GM23338 (cell line): ENCODE measurements around the gene ECE2. TPM values are rescaled to one million over a fixed set of nuclear protein-coding genes. Genes with fewer than 3 reads are reported as not detected.
A peak's percentile ranks its signal among the peaks of the same experiment; 100 is the strongest.

Experiments
- ATAC-seq: fragments of 200-7000 bp; cut with Tn5 transposase; 3 replicates; pipeline ENCODE4 v1.9.1; 2020
- DNase-seq: peaks from one replicate; pipeline ENCODE4 v3.0.0-alpha.2; 2015; ENCODE audit warnings: low spot score
- H2AFZ ChIP-seq: fragments of 200-600 bp; sonication (generic); 2 replicates; pipeline ENCODE4 v1.8.0; 2016; ENCODE audit warnings: antibody characterized with exemption, mild to moderate bottlenecking, moderate library complexity
- H3F3A ChIP-seq: fragments of 200-600 bp; sonication (generic); replicated peaks from 2 replicates; pipeline ENCODE4 v1.8.0; 2017; ENCODE audit warnings: antibody characterized with exemption, mixed run types, low read depth
- H3K27ac ChIP-seq: fragments of 200-600 bp; sonication (generic); 2 replicates; pipeline ENCODE4 v1.6.1; 2016; ENCODE audit warnings: low read depth
- H3K27me3 ChIP-seq: fragments of 200-600 bp; sonication (generic); 2 replicates; pipeline ENCODE4 v1.8.0; 2016; ENCODE audit warnings: mild to moderate bottlenecking, mixed run types, moderate library complexity; ENCODE audit not compliant: insufficient read depth
- H3K36me3 ChIP-seq: fragments of 200-600 bp; sonication (generic); 2 replicates; pipeline ENCODE4 v1.8.0; 2016; ENCODE audit warnings: mild to moderate bottlenecking; ENCODE audit not compliant: insufficient read depth
- H3K4me1 ChIP-seq: fragments of 200-600 bp; sonication (generic); 2 replicates; pipeline ENCODE4 v1.8.0; 2016; ENCODE audit warnings: mild to moderate bottlenecking, moderate library complexity; ENCODE audit not compliant: insufficient read depth
- H3K4me2 ChIP-seq: fragments of 200-600 bp; sonication (generic); 2 replicates; pipeline ENCODE4 v1.7.1; 2017; ENCODE audit warnings: mixed run types
- H3K4me3 ChIP-seq: fragments of 200-600 bp; sonication (generic); 2 replicates; pipeline ENCODE4 v1.6.1; 2016; ENCODE audit warnings: mixed run types
- H3K79me2 ChIP-seq: fragments of 200-600 bp; sonication (generic); replicated peaks from 2 replicates; pipeline ENCODE4 v1.8.0; 2017; ENCODE audit warnings: mild to moderate bottlenecking; ENCODE audit not compliant: insufficient read depth
- H3K9me2 ChIP-seq: fragments of 200-600 bp; sonication (generic); 2 replicates; pipeline ENCODE4 v1.8.0; 2017; ENCODE audit not compliant: insufficient read depth
- H4K20me1 ChIP-seq: fragments of 200-600 bp; sonication (generic); replicated peaks from 2 replicates; pipeline ENCODE4 v1.8.0; 2017; ENCODE audit warnings: mild to moderate bottlenecking; ENCODE audit not compliant: insufficient read depth
- H3K27ac Mint-ChIP-seq: 2 replicates; pipeline ENCODE4 v1.8.0; 2020; ENCODE audit warnings: inconsistent platforms, mild to moderate bottlenecking, moderate library complexity, mixed read lengths
- H3K27me3 Mint-ChIP-seq: 3 replicates; pipeline ENCODE4 v1.8.0; 2022; ENCODE audit warnings: low read depth, mild to moderate bottlenecking, moderate library complexity, mixed read lengths, inconsistent platforms; ENCODE audit not compliant: insufficient read depth, poor library complexity
- H3K36me3 Mint-ChIP-seq: 3 replicates; pipeline ENCODE4 v1.8.0; 2021; ENCODE audit warnings: low read depth, mild to moderate bottlenecking, inconsistent platforms, moderate library complexity, mixed read lengths
- H3K4me1 Mint-ChIP-seq: 3 replicates; pipeline ENCODE4 v1.8.0; 2020; ENCODE audit warnings: mild to moderate bottlenecking, inconsistent platforms, mixed read lengths
- H3K4me3 Mint-ChIP-seq: 3 replicates; pipeline ENCODE4 v1.8.0; 2021; ENCODE audit warnings: moderate library complexity, mild to moderate bottlenecking, inconsistent platforms, mixed read lengths
- H3K9me3 Mint-ChIP-seq: 3 replicates; pipeline ENCODE4 v1.8.0; 2020; ENCODE audit warnings: moderate library complexity, mild to moderate bottlenecking, inconsistent platforms, mixed read lengths
- CREB1 ChIP-seq: fragments of 250-450 bp; sonication (Bioruptor Pico); IDR thresholded peaks from 2 replicates; pipeline ENCODE4 v1.5.0; 2020; ENCODE audit warnings: low read depth, mild to moderate bottlenecking, moderate library complexity
- CTCF ChIP-seq, 2 experiments: fragments of 200-600 bp in 1 of 2; sonication (generic) in 1 of 2; conservative IDR thresholded peaks; 2 replicates each; pipeline versions ENCODE4 v1.5.1 to v1.6.1; 2016 to 2017; ENCODE audit warnings: antibody characterized with exemption in 2 of 2, low read depth in 2 of 2, mild to moderate bottlenecking in 2 of 2, moderate library complexity in 1 of 2
- ETS1 ChIP-seq: IDR thresholded peaks from 2 replicates; pipeline ENCODE4 v1.6.1; 2016; ENCODE audit warnings: antibody characterized with exemption
- EZH2 ChIP-seq: fragments of 200-600 bp; sonication (generic); IDR thresholded peaks from one replicate; pipeline ENCODE4 v1.8.0; 2017; ENCODE audit warnings: antibody characterized with exemption, mild to moderate bottlenecking, low read depth; ENCODE audit not compliant: unreplicated experiment
- EZH2phosphoT487 ChIP-seq: fragments of 200-600 bp; sonication (generic); IDR thresholded peaks from one replicate; pipeline ENCODE4 v1.8.1; 2018; ENCODE audit warnings: antibody characterized with exemption; ENCODE audit not compliant: unreplicated experiment
- JUNB ChIP-seq: IDR thresholded peaks from one replicate; pipeline ENCODE4 v1.6.1; 2016; ENCODE audit warnings: antibody characterized with exemption; ENCODE audit not compliant: unreplicated experiment
- NANOG ChIP-seq: IDR thresholded peaks from 2 replicates; pipeline ENCODE4 v1.6.1; 2016; ENCODE audit warnings: antibody characterized with exemption, borderline replicate concordance
- POLR2AphosphoS5 ChIP-seq: IDR thresholded peaks from 2 replicates; pipeline ENCODE4 v1.6.1; 2016; ENCODE audit warnings: antibody characterized with exemption, low read depth
- REST ChIP-seq: IDR thresholded peaks from one replicate; pipeline ENCODE4 v1.6.1; 2018; ENCODE audit warnings: antibody characterized with exemption; ENCODE audit not compliant: unreplicated experiment
- STAT1 ChIP-seq: IDR thresholded peaks from one replicate; pipeline ENCODE4 v1.6.1; 2016; ENCODE audit warnings: antibody characterized with exemption; ENCODE audit not compliant: unreplicated experiment
- ZNF114 ChIP-seq: fragments of 250-450 bp; sonication (Bioruptor Pico); IDR thresholded peaks from 2 replicates; pipeline ENCODE4 v1.5.0; 2020; ENCODE audit warnings: mild to moderate bottlenecking, moderate library complexity
- ZNF331 ChIP-seq: fragments of 250-450 bp; sonication (Bioruptor Pico); IDR thresholded peaks from 2 replicates; pipeline ENCODE4 v1.5.0; 2020; ENCODE audit warnings: low read depth, mild to moderate bottlenecking, moderate library complexity
- ZNF462 ChIP-seq: fragments of 250-450 bp; sonication (Bioruptor Pico); IDR thresholded peaks from 2 replicates; pipeline ENCODE4 v1.5.0; 2020; ENCODE audit warnings: mild to moderate bottlenecking, moderate library complexity
- polyA plus RNA-seq: library from polyadenylated mRNA; unstranded; fragments of >200 nt; fragmentation: Nextera tagmentation; extraction: Ambion mirVana; gene quantifications from 2 replicates; pipeline ENCODE4 v1.2.1, GENCODE V29; 2016
- total RNA-seq: library from RNA; depleted of rRNA; stranded (reverse); fragments of >200 nt; shearing (Covaris generic); gene quantifications from 2 replicates; pipeline ENCODE4 v1.2.3, GENCODE V29; 2014

ECE2 gene
- total and polyA plus RNA-seq, 2 experiments from 2014 or later = 0.24 to 0.48 TPM

GRCh38 chr3:184250167-184250828 is 25.5 kb upstream of the ECE2 start:
- H3K36me3 Mint-ChIP-seq = peaks cover 8% of the 10 kb centered on the region
- peaks cover 30% of the 10 kb centered on the region for H3K79me2 ChIP-seq
- ATAC-seq = peak; percentile 75
- H3K4me1 ChIP-seq = peaks cover 3% of the 10 kb centered on the region; the same call in 1 of the 2 replicates
- peak overlapping the region; percentile 98 for H3K4me2 ChIP-seq
- H3F3A ChIP-seq = peaks cover 5% of the 10 kb centered on the region; the same call in 1 of the 2 replicates
- H3K27me3 Mint-ChIP-seq = peaks cover 22% of the 10 kb centered on the region
- no peaks in the 10 kb centered on the region for H3K27me3 ChIP-seq
- peak overlapping the region; percentile 84 for H3K27ac Mint-ChIP-seq
- peak overlapping the region; percentile 84; the same call in 1 of the 2 replicates for H3K27ac ChIP-seq
- peak overlapping the region; percentile 95 for H2AFZ ChIP-seq
- DNase-seq = peak; percentile 98
- TF ChIP-seq JUNB = no peak
- TF ChIP-seq STAT1 = no peak
- no peak for TF ChIP-seq NANOG
- peak; percentile 93 to 98 for TF ChIP-seq CTCF (conservative IDR thresholded peaks at IDR 0.05; ENCODE audit: low read depth in 2 of 2)
- no peak for TF ChIP-seq EZH2phosphoT487
- no peak for TF ChIP-seq EZH2
- TF ChIP-seq REST = no peak
- TF ChIP-seq POLR2AphosphoS5 = peak; percentile 22; the same call in 1 of the 2 replicates
- TF ChIP-seq ZNF331 (CRISPR knock-in tag) = no peak
- no peak for TF ChIP-seq ZNF114 (CRISPR knock-in tag)
- no peak for TF ChIP-seq ZNF462
- TF ChIP-seq CREB1 (CRISPR knock-in tag) = no peak
- no peak for TF ChIP-seq ETS1
- peaks cover 3% of the 10 kb centered on the region; the same call in 1 of the 3 replicates for H3K4me1 Mint-ChIP-seq
- H3K4me3 Mint-ChIP-seq = peak overlapping the region; percentile 90
- H3K9me2 ChIP-seq = no peaks in the 10 kb centered on the region
- no peaks in the 10 kb centered on the region for H3K36me3 ChIP-seq
- no peaks in the 10 kb centered on the region; the same call in 2 of the 3 replicates for H3K9me3 Mint-ChIP-seq
- peak overlapping the region; percentile 93 for H3K4me3 ChIP-seq
- peaks cover 24% of the 10 kb centered on the region for H4K20me1 ChIP-seq
